Inflammatory macrophage (primary cell): ENCODE measurements around the gene RBPJL.

Source experiments
- DNase-seq, 2 donors: peaks; one replicate each; pipeline ENCODE4 v3.0.0-alpha.2; 2020 to 2022

The RBPJL gene

DNA sequence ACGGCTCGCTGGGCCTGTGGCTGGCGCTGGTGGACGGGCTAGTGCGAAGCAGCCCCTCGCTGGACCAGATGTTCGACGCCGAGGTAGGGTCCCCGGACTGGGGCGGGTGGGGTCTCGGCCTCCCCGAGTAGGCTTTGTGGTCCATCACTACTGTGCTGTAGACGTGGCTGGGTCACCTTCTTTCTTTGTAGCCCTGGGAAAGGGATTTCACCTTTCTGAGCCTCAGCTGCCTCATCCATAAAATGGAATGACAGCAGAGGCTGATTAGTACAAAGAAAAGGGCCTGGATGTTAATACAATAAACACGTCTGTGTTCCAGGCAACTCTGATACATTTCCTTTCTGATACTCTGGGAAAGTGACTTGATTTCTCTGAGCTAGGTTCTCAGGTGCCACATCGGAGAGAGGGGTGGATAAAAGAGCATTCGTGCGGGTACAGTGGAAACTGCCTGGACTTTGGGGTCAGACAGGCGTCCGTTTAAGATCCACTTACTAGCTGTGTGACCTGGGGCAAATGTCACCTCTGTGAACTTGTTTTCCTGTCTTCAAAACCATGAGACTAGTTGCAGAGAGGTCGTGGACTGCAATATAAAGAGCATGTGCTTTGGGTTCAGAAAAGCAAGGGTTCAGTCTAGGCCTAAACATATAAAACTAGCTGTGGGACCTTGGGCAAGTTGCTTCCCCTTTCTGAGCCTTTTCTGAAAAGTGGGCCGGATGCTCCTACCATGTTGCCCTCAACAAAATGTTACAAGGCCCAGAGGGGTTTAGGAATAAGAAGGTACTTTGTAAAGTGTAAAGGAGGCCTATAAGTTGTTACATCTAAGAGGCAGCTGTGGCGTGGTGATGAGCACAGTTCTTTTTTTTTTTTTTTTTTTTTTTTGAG, 57.2 kb downstream of the RBPJL start:
- DNase-seq: peak in 1 of 2 donors; percentile 22

- no peak for DNase-seq
Measured at GRCh38 chr20:45365444-45365970, 58.9 kb downstream of the RBPJL start.

DNA sequence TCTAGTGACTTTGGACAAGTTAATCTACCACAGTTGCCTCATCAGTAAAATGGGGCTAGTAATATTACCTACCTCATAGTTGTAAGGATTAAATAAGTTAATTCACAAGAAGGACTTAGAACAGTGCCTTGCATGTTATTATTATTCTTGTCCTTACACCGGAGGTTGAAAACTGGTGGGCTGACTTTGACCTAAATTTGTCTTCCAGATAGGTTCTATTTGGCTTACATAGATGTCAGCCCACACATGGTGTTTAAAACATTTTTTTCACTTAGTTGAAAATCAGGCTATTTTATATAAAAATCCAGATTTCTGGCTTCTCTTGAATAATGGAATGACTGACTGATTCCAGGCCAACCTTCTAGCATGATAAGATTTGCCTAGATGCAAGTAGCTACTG, 59.6 kb downstream of the RBPJL start:
- no peak for DNase-seq

GRCh38 chr20:45366631-45367030, 60.0 kb downstream of the RBPJL start:
- DNase-seq: no peak

DNA sequence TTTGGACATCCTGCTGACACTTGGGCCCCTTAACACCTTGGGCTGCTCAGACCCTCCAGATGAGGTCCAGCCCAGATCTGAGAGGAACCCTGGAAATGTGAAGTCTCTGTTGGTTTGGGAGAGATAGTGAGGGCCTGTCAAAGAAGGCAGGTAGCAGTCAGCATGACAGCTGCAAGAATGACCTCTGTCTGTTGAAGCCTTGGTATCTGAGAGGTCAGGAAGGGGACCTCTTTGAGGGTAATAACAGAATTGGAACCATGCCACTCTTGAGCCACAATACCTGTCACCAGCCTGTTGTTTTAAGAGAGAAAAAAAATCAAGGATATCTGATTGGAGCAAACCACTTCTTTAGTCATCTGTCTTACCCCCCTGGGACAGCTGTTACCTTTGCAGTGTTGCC, 60.5 kb downstream of the RBPJL start:
- DNase-seq: no peak
